BJ (cell line): ENCODE measurements around the gene C1orf87. TPM values are rescaled to one million over a fixed set of nuclear protein-coding genes. Genes with fewer than 3 reads are reported as not detected.
A peak's percentile ranks its signal among the peaks of the same experiment; 100 is the strongest.

Source experiments
- CTCF ChIA-PET: fragments of 350-600 bp; formaldehyde crosslinking; extraction: SDS; loops from one replicate; lab custom pipeline; 2021; ENCODE audit warnings: antibody characterized with exemption, inconsistent platforms; lab: Yijun Ruan, JAX
- POLR2A ChIA-PET: fragments of 300-600 bp; sonication (Branson Sonifier 250); formaldehyde crosslinking; extraction: SDS; loops from one replicate; lab custom pipeline; 2021; ENCODE audit warnings: antibody characterized with exemption; lab: Charles Lee
- DNase-seq: peaks from one replicate; pipeline ENCODE4 v3.0.0-alpha.2; 2011; ENCODE audit warnings: low read depth
- H3K27me3 ChIP-seq: 2 replicates; pipeline ENCODE4 v1.6.0; 2011; ENCODE audit warnings: low read length; ENCODE audit not compliant: control insufficient read depth, insufficient read depth
- H3K36me3 ChIP-seq: 2 replicates; pipeline ENCODE4 v1.5.1; 2011; ENCODE audit warnings: low read length; ENCODE audit not compliant: control insufficient read depth, insufficient read depth
- H3K4me3 ChIP-seq: 2 replicates; pipeline ENCODE4 v1.5.1; 2011; ENCODE audit warnings: low read depth, mild to moderate bottlenecking, control low read depth, low read length
- CTCF ChIP-seq: IDR thresholded peaks from 2 replicates; pipeline ENCODE4 v1.5.1; 2011; ENCODE audit warnings: low read depth, mild to moderate bottlenecking, control low read depth, inconsistent platforms, low read length, moderate library complexity; ENCODE audit not compliant: insufficient read depth
- polyA plus RNA-seq: library from polyadenylated mRNA; depleted of rRNA; stranded (reverse); fragments of >200 nt; gene quantifications from 2 replicates; pipeline ENCODE4 v1.2.3, GENCODE V29; 2011

The C1orf87 gene
- polyA plus RNA-seq, 1 experiment = not detected

- Histone ChIP-seq H3K27me3 (no peaks in the 10 kb centered on the region), H3K4me3 (no peak overlapping the region), H3K36me3 (no peaks in the 10 kb centered on the region)
- POLR2A ChIA-PET = no interaction called here
- no peak for DNase-seq
- CTCF ChIA-PET = interaction anchor here (0.5 to 1.5 kb wide), 2 partner anchors 18 to 301 kb away, joined by 3 read pairs; no protein-coding TSS in a partner anchor
- no peak for TF ChIP-seq CTCF
Measured at GRCh38 chr1:60087681-60088080, 14.1 kb upstream of the C1orf87 start.

GRCh38 chr1:60078182-60078581, 4.6 kb upstream of the C1orf87 start:
- Histone ChIP-seq H3K27me3 (peaks cover 8% of the 10 kb centered on the region; the same call in 1 of the 2 replicates), H3K4me3 (no peak overlapping the region), H3K36me3 (no peaks in the 10 kb centered on the region)
- CTCF ChIA-PET = no interaction called here
- POLR2A ChIA-PET = no interaction called here
- no peak for TF ChIP-seq CTCF
- DNase-seq = peak; percentile 17

- POLR2A ChIA-PET = no interaction called here
- no peak overlapping the region for H3K4me3 ChIP-seq
- no peak for TF ChIP-seq CTCF
- H3K36me3 ChIP-seq = no peaks in the 10 kb centered on the region
- no peak for DNase-seq
- CTCF ChIA-PET = no interaction called here
- peaks cover 8% of the 10 kb centered on the region; the same call in 1 of the 2 replicates for H3K27me3 ChIP-seq
Measured at GRCh38 chr1:60071296-60071695, 2.3 kb downstream of the C1orf87 start.

- no peak overlapping the region for H3K4me3 ChIP-seq
- ChIA-PET CTCF (interaction anchor here (0.7 kb wide), 1 partner anchor 273 kb away, joined by 3 read pairs; no protein-coding TSS in a partner anchor), POLR2A (no interaction called here)
- H3K27me3 ChIP-seq = peaks cover 3% of the 10 kb centered on the region; the same call in 1 of the 2 replicates
- DNase-seq = no peak
- H3K36me3 ChIP-seq = no peaks in the 10 kb centered on the region
- TF ChIP-seq CTCF = no peak
Measured at GRCh38 chr1:60069691-60070090, 3.9 kb downstream of the C1orf87 start.

- no peak for TF ChIP-seq CTCF
- ChIA-PET CTCF (interaction anchor here (1.2 to 1.5 kb wide), 2 partner anchors 21 to 62 kb away, joined by 3 to 4 read pairs; no protein-coding TSS in a partner anchor), POLR2A (no interaction called here)
- H3K36me3 ChIP-seq = no peaks in the 10 kb centered on the region
- peak; percentile 33 for DNase-seq
- H3K4me3 ChIP-seq = no peak overlapping the region
- no peaks in the 10 kb centered on the region for H3K27me3 ChIP-seq
Measured at GRCh38 chr1:60068393-60069045, 5.1 kb downstream of the C1orf87 start.
